D721Med (cell line): ENCODE results near the gene CCDC170.

ENCODE experiments used
- DNase-seq: peaks from one replicate; pipeline ENCODE4 v3.0.0; 2011; ENCODE audit warnings: low spot score; ENCODE audit not compliant: insufficient read length
- FAIRE-seq: peaks from 2 replicates; lab custom pipeline; 2011; peaks lifted over from hg19 to GRCh38; lab: Jason Lieb, UNC
- CTCF ChIP-seq: IDR thresholded peaks from 2 replicates; pipeline ENCODE4 v1.5.1; 2012; ENCODE audit warnings: mild to moderate bottlenecking, control low read depth; ENCODE audit not compliant: insufficient read depth; ENCODE audit errors: missing control alignments

CCDC170 gene

GRCh38 chr6:151590742-151591141, 96.9 kb downstream of the CCDC170 start:
- FAIRE-seq (no peak), DNase-seq (no peak)

GRCh38 chr6:151592449-151593159, 98.8 kb downstream of the CCDC170 start:
- DNase-seq (no peak), FAIRE-seq (no peak)
- TF ChIP-seq CTCF: no peak

More at GRCh38 chr6:151590742-151591141, 96.9 kb downstream of the CCDC170 start:
- no peak for TF ChIP-seq CTCF

GRCh38 chr6:151609146-151609902, 115.5 kb downstream of the CCDC170 start:
- TF ChIP-seq CTCF: no peak
- FAIRE-seq (no peak), DNase-seq (no peak)

GRCh38 chr6:151610326-151610725, 116.5 kb downstream of the CCDC170 start:
- FAIRE-seq: no peak

GRCh38 chr6:151614630-151615029, 120.8 kb downstream of the CCDC170 start:
- no peak for DNase-seq
- TF ChIP-seq CTCF: no peak
- FAIRE-seq: no peak

More at GRCh38 chr6:151610326-151610725, 116.5 kb downstream of the CCDC170 start:
- no peak for TF ChIP-seq CTCF
- DNase-seq: no peak

GRCh38 chr6:151616091-151616513, 122.3 kb downstream of the CCDC170 start:
- TF ChIP-seq CTCF: no peak
- no peak for DNase-seq
- no peak for FAIRE-seq
